GM12864 (cell line): Measurements from ENCODE around the gene RAP1GAP2.

Experiments
- DNase-seq: peaks from one replicate; pipeline ENCODE4 v3.0.0-alpha.2; 2011; ENCODE audit warnings: low read depth
- H3K4me3 ChIP-seq: 2 replicates; pipeline ENCODE4 v1.5.1; 2011; ENCODE audit warnings: mild to moderate bottlenecking, low read depth, low read length, control low read depth
- TF ChIP-seq, protein P1 (sequence below): IDR thresholded peaks from 2 replicates; pipeline ENCODE4 v1.5.1; 2011; ENCODE audit warnings: low read depth, mild to moderate bottlenecking, moderate library complexity, low read length, control low read depth, inconsistent platforms; ENCODE audit errors: missing control alignments

Gene RAP1GAP2

DNA sequence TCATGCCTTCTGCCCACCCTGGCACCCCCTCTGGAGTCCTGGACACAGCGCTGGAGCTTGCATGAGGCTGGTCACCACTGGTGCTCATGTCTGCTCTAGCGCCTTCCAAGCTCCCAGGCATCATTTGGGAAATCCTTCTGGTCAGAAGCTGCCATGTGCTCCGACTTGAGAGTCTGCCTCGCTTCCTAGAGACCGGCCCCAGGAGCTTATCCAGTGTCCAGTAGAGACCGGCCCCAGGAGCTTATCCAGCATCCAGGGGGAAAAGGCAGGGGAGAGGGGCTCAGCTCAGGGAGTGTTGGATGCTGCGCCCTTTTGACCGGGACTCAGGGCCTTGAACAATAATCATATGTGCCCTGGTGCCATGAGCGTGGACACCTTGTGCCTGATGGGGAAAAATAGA lies 106.3 kb downstream of the RAP1GAP2 start:
- H3K4me3 ChIP-seq = no peak overlapping the region
- TF ChIP-seq, protein P1, sequence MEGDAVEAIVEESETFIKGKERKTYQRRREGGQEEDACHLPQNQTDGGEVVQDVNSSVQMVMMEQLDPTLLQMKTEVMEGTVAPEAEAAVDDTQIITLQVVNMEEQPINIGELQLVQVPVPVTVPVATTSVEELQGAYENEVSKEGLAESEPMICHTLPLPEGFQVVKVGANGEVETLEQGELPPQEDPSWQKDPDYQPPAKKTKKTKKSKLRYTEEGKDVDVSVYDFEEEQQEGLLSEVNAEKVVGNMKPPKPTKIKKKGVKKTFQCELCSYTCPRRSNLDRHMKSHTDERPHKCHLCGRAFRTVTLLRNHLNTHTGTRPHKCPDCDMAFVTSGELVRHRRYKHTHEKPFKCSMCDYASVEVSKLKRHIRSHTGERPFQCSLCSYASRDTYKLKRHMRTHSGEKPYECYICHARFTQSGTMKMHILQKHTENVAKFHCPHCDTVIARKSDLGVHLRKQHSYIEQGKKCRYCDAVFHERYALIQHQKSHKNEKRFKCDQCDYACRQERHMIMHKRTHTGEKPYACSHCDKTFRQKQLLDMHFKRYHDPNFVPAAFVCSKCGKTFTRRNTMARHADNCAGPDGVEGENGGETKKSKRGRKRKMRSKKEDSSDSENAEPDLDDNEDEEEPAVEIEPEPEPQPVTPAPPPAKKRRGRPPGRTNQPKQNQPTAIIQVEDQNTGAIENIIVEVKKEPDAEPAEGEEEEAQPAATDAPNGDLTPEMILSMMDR = no peak
- DNase-seq = no peak

DNA sequence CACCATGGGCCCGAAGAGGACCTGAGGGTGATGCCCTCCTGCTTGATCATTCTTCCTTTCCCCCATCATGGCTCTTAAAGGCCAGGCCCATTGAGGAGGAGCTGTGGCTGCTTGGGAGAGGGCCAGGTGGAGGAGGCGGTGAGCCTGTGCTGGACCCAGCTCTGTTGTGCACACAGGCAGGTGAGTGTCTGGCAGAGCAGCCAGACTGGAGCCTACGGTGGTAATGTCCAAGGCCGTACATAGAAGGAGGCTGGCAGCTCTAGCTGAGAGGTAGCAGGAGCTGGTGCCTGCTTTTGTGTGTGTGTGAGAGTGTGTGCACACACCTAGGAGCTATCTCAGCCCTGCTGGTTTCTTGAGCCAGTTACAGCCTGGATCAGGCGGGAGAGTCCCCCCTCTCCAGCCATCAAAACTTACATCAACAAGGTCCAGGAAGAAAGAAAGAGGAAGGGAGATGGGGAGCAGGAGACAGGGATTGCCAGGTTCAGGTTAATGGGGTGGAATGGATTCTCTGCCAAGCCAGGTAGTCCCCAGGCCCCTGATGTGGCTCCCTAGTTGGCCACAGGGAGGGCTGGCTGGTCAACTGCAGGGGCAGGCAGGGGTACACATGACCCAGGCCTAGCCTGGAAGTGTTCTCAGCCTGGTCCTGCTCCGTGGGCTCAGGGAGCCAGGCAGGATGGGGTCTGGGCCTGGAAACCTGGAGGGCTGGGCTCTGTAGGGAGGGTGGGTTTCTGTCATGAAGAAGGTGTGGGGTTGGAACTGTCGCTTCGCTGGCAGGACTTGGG lies 107.1 kb downstream of the RAP1GAP2 start:
- TF ChIP-seq, protein P1 = no peak
- no peak for DNase-seq
- H3K4me3 ChIP-seq = no peak overlapping the region

DNA sequence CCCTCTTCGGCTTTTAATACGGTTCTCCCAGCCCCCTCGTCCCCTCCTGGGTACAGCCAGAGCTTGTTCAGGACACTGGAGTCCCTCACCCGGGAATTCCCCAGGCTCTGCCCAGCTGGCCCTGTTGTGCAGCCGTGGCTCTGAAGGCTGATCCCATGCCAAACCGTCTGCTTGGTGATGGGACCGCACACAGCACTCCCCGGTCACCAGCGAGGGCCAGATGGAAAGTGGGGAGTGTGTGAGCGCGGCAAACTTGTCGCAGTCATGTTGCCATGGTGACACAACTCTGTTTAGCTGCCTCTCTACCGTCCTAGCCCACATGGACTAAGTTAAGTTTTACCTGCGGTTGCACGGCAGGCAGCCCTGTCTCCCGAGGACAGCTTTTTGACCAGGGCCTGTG lies 107.9 kb downstream of the RAP1GAP2 start:
- no peak overlapping the region for H3K4me3 ChIP-seq
- TF ChIP-seq, protein P1 = no peak
- no peak for DNase-seq

DNA sequence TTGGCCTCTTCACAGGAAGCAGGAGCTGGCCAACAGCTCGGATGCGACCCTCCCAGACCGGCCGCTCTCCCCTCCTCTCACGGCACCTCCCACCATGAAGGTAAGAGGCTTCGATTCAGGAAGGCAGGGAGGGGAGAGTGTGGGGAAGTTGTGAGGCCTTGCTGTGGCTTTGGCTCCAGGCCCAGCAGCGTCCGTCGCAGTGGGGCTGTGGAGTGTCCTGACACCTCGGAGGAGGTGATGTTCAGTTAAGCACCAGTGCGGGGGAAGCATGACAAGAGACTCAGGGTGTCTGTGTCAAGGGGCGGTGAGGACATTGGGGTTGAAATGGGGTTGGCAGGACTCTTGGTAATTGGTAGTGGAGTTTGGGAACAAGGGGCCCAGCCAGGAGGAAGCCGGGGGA lies 109.0 kb downstream of the RAP1GAP2 start:
- no peak for DNase-seq
- TF ChIP-seq, protein P1 = no peak
- no peak overlapping the region for H3K4me3 ChIP-seq

DNA sequence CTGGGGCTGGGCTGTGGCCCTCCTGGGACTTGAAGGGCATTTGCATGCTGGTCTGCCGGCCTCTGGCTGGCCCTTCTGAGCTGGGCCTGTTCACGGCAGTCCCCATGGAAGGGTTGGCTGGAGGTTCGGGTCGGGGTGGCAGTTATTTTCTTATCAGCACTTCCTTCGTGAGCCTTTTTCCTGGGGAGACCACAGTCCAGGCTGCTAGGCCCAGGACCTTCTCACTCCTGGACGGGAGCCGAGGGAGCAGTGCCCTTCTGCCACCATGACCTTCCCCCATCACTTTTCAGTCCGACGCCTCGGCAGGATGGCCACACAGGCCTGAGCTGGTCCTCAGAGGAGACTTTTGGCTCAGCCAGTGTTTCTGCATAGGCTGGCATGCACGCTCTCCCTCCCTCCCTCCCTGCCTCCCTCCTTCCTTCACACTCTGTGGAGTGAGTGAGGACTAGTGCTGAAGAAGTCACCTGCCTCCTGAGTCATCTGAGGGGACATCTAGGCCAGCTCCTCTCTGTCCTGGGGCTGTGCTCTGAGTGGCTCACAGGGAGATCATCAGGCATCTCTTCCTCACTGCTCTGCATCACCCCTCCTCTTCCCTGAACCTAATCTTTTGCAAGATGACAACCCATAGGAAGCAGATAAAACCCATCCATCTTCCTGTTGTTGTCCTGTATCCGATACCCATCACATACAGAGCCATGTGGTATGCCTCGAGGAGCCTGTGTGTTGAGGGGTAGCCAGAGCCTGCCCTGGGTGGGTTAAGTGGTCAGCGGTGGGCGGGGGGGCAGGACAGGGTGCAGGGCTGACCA lies 109.7 kb downstream of the RAP1GAP2 start:
- TF ChIP-seq, protein P1 = no peak
- H3K4me3 ChIP-seq = no peak overlapping the region
- DNase-seq = no peak

DNA sequence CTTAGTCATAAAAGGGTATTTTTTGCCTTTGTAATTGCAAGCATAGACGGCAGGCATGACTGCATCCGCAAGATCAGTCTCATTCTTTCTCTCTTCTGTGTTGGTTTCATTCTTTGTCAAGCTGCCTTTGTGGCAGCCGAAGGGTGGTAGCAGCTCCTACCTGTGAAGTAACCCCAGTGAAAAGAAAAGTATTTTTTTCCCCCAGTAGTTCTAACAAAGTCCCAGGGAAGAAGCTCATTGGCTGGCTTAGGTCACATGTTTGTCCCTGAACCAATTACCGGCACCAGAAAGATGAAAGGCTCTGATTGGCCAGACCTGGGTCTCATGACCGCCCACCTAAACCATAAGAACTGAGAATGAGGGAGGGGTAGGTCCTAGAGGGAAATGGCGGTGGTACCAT lies 110.7 kb downstream of the RAP1GAP2 start:
- no peak for DNase-seq
- no peak overlapping the region for H3K4me3 ChIP-seq
- TF ChIP-seq, protein P1 = no peak
